ENCODE measurements around the gene MAML2. TPM values are rescaled to one million over a fixed set of nuclear protein-coding genes. Genes with fewer than 3 reads are reported as not detected.

MAML2 gene
- total RNA-seq, 1 donor from 2014 or later = 8.0 TPM

GRCh38 chr11:96242191-96242847 lies 100.7 kb downstream of the MAML2 start:
- no peak for DNase-seq (ENCODE audit: low read depth)

- DNase-seq (ENCODE audit: low read depth) = no peak
These were observed 101.6 kb downstream of the MAML2 start for GRCh38 chr11:96241331-96241841.

GRCh38 chr11:96238563-96239135 lies 104.3 kb downstream of the MAML2 start:
- DNase-seq (ENCODE audit: low read depth) = no peak

GRCh38 chr11:96237766-96238266 lies 105.2 kb downstream of the MAML2 start:
- DNase-seq (ENCODE audit: low read depth) = no peak

- DNase-seq (ENCODE audit: low read depth) = no peak
These were observed 107.2 kb downstream of the MAML2 start for GRCh38 chr11:96235751-96236150.

GRCh38 chr11:96234866-96235441 lies 108.0 kb downstream of the MAML2 start:
- DNase-seq (ENCODE audit: low read depth) = no peak

GRCh38 chr11:96232132-96232531 lies 110.9 kb downstream of the MAML2 start:
- no peak for DNase-seq (ENCODE audit: low read depth)

- no peak for DNase-seq (ENCODE audit: low read depth)
These were observed 112.3 kb downstream of the MAML2 start for GRCh38 chr11:96230686-96231085.

GRCh38 chr11:96229354-96229977 lies 113.5 kb downstream of the MAML2 start:
- no peak for DNase-seq (ENCODE audit: low read depth)

- no peak for DNase-seq (ENCODE audit: low read depth)
These were observed 114.1 kb downstream of the MAML2 start for GRCh38 chr11:96228910-96229309.

- peak; percentile 93 for DNase-seq (ENCODE audit: low read depth)
These were observed 114.5 kb downstream of the MAML2 start for GRCh38 chr11:96228473-96228891.

- no peak for DNase-seq (ENCODE audit: low read depth)
These were observed 115.8 kb downstream of the MAML2 start for GRCh38 chr11:96227244-96227643.

GRCh38 chr11:96223083-96223482 lies 119.9 kb downstream of the MAML2 start:
- DNase-seq (ENCODE audit: low read depth) = no peak

GRCh38 chr11:96222102-96222501 lies 120.9 kb downstream of the MAML2 start:
- no peak for DNase-seq (ENCODE audit: low read depth)

- no peak for DNase-seq (ENCODE audit: low read depth)
These were observed 121.5 kb downstream of the MAML2 start for GRCh38 chr11:96221244-96222070.

GRCh38 chr11:96219981-96220623 lies 122.9 kb downstream of the MAML2 start:
- DNase-seq (ENCODE audit: low read depth) = no peak

GRCh38 chr11:96218901-96219300 lies 124.1 kb downstream of the MAML2 start:
- no peak for DNase-seq (ENCODE audit: low read depth)

GRCh38 chr11:96218006-96218405 lies 125.0 kb downstream of the MAML2 start:
- DNase-seq (ENCODE audit: low read depth) = no peak

GRCh38 chr11:96217206-96217605 lies 125.8 kb downstream of the MAML2 start:
- DNase-seq (ENCODE audit: low read depth) = no peak

- no peak for DNase-seq (ENCODE audit: low read depth)
These were observed 127.2 kb downstream of the MAML2 start for GRCh38 chr11:96215826-96216225.
